GM12874 (cell line): ENCODE measurements around the gene CTNNBIP1.
A peak's percentile ranks its signal among the peaks of the same experiment; 100 is the strongest.

Source experiments
- CTCF ChIP-seq: IDR thresholded peaks from 2 replicates; pipeline ENCODE4 v1.5.1; 2011; ENCODE audit warnings: low read depth, mild to moderate bottlenecking, control low read depth, low read length, moderate library complexity; ENCODE audit not compliant: insufficient read depth

CTNNBIP1 gene, protein sequence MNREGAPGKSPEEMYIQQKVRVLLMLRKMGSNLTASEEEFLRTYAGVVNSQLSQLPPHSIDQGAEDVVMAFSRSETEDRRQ

DNA sequence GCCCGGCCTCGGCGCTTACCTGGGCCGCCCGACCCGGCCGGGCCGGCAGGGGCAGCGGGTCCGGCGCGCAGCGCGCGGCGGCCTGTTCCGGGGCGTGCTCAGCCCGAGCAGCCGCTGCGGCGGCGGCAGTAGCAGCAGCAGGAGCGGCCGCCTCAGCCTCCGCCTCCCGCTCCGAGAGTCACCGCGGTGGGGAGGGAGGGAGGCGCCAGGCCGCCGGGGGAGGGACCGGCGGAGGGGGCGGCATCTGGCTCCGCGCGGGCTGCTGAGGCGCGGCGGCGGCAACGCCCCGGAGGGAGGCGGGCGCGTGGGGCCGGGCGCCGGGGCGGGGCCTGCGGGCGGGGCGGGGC is at the start of gene CTNNBIP1:
Gene CTNNBIP1 (minus strand): TSS at position 194 of the 347 bp plus-strand sequence. CDS start 38,205 bp downstream, outside the sequence.
- TF ChIP-seq CTCF = no peak

GRCh38 chr1:9957726-9958125 is 47.7 kb upstream of the CTNNBIP1 start:
- no peak for TF ChIP-seq CTCF

DNA sequence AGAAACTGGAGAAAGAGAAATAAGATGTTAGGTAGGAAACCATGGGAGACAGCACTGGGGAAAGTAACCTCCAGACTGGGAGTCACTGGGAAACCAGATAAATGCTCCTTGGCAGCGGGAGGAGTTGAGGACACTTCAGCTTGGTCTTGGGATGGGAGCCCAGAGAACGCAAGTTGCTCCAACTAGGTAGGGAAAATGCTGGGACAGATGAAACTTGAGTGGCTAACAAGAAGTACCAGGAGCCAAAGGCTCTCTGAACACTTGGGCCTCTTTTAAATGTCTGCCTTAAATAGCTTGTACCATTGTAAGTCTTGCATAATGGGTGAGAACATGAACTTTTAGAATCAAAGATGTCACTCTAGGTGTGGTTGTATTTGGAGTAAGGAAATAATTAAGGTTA is 36.2 kb upstream of the CTNNBIP1 start:
- no peak for TF ChIP-seq CTCF

- TF ChIP-seq CTCF = no peak
Measured at GRCh38 chr1:9942939-9943788, 33.1 kb upstream of the CTNNBIP1 start, which contains the start of the genes LZIC and NMNAT1. Gene LZIC (minus strand): TSS chr1:9943391. CDS start chr1:9936619, 6,772 bp downstream. Gene NMNAT1 (plus strand): TSS chr1:9943475. CDS start chr1:9972074, 28,599 bp downstream.

DNA sequence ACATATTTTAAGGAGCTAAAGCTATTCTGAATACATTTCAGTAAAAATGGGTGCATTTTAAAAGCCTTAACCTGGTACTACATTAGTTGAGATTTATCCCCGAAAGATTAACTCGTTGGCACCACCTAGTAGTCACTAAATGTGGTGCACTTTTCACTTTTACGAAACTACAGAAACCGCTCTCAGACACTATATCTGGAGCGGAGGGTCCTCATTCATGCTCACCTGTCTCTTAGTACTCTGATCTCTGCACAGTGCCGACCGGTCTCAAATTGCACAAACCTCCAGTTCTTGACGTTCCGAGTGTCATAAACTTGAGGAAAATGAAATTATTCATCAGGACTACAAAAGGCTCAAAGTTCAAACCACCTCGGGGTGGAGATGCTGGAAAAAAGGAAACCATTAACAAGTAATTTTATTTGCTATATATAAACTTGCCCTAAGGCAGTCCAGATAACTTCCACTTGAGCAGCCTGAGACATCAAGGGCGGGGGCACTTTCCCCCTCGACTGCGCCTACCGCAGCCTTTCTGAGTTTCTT is 32.4 kb upstream of the CTNNBIP1 start:
- TF ChIP-seq CTCF = peak; percentile 45

- TF ChIP-seq CTCF = no peak
Measured at GRCh38 chr1:9929431-9930385, 19.6 kb upstream of the CTNNBIP1 start.
